NOMO-1 treated with dmso at 0.1 percent for 144 hours (cell line): ENCODE measurements around the gene OCSTAMP.

Experiments used
- DNase-seq: peaks from one replicate; lab custom pipeline; 2025; ENCODE audit not compliant: unreplicated experiment; lab: John Stamatoyannopoulos, UW

Gene OCSTAMP

DNA sequence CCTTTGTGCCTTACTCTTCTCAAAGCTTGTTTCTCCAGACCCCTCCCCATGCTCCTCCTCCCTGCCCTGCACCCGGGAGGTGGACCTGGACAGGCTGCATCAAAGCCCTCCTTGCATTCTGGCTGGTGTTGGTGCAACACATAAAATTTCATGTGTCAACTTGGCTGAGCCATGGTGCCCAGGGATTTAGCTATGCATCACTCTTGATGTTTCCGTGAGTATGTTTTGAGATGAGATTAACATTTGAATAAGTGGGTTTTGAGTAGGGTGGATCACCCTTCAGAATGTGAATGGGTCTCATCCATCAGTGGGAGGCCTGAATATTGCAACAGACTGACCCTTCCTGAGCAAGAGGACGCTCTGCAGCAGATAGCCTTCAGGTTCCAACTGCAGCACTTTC is 4.4 kb upstream of the OCSTAMP start:
- DNase-seq = no peak

DNA sequence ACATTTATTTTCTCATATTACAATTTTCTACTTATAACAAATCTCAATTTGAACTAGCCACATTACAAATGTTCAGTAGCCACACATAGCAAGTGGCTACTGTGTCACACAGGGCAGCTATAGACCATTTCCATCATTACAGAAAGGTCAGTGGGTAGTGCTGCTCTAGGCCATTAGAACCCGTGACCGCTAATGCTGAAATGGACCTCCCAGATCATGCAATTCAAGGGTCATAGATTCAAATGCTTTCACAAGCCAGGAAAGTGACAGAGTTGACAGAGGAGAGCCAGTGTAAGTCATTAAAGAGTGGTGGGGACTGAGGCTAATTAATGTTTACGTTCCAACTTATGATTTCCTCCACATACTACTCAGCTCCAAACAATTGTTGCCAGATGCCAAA is 3.5 kb upstream of the OCSTAMP start:
- DNase-seq = no peak

DNA sequence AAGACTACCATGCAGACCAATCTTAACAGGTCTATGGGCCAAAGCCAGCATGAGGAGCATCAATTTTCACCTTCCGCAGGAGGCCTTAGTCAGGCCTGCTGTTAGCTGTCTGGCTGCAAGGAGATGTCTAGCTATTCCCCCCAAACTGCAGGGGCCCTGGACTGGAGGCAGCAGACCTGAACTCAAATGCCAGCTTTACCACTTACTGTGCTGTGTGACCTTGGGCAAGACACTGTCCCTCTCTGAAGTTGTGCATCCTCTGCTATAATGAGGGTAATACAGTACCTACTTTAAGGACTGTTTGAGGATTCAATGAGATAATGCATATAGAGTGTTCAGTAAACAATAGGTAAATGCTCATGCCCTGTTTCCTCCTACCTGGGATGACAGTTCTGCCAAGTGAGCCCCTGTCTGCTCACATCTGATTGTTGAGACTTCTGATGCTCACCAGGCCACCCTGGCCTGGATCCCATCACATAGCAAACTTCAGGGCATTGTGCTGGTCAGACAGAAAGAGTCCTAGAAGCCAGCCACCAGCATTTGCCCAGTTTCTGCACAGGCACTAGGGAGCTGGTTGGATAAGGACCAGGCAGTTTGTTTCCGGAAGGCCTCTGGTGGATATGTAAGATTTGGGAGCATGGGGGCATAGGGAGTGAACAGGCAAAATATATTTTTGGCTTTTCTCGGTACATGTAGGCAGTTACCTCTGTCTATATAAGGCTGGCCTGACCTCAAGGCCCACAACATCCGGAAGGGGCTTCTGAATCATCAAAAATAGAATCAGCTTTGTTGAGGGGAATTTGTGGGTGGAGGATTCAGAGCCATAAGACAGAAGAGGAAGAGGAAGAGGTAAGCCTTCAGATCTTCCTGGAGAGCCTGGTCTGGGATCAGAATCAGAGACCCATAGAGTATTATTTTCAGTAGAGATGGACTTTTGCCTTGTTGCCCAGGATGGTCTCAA is 2.3 kb upstream of the OCSTAMP start:
- peak; percentile 82 for DNase-seq

DNA sequence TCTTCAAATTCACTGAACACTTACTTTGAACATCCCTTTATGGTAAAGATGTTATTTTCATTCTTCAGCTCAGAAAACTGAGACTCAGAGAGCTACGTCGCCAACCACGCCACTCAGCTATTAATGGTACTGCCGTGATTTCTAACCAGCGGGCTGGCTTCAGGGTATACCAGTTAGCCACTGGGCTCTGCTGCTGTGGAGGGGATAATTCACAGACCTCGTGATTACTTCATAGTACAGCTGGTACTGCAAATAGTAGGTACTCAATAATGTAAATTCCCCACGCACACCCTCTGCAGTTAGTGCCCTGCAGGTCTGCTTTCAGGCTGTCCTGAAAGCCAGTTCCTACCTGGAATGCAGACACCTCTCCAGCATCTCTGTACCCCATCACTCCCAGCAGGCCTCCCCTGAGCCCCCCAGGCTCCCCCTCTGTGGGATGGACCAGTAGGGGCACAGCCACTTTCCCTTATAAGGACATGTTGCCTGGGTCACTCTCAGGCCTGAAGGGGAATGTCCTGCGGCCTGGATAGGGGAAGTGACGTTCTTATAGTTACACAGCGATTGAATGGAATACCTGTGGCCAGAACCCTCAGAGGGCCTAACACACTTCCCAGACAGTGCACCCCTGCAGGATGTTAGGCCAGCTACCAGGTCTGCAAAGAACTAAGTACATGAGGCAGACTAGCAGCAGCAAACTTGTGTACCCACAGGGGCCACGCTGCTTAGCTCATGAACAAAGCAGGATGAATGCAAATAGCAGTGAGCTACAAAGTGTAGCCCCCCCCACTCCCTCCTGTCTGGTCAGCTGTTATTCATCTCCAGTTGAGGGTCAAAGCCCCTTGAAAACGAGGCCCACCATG is 1.3 kb upstream of the OCSTAMP start:
- no peak for DNase-seq

DNA sequence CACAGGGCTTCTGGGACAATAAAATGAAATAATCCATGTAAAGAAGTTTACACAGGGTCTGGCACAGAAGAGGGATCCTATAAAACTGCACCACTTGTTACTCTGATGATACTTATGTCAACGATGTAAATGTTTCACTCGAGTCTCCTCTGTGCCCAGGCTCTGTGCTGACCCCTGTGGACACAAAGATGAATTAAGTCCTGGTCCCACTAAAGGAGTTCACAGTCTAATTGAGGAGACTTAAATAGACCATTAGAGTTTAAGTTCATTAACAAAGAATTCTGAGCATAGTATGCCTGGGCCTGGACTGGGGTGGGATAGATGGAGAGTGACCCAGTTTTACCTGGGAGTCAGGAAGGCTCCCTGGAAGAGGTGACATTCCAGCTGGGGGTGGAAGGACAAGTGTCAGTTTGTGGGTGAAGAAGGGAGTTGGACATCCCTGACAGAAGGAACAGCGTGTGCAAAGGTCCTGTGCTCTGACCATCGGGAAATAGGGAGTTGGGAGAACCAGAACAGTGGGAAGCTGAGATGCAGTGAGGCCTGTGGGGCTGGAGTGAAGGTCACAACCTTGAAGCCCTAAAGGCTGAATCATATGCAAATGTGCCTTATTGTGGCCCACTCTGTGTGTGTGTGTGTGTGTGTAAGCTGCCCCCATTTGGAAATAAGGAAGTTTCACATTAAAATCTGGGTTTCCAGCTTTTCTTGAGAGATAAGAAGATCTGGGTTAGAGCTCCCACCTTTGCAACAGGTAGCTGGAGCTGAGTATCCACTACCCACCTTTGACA is 1.1 kb downstream of the OCSTAMP start:
- DNase-seq = no peak

DNA sequence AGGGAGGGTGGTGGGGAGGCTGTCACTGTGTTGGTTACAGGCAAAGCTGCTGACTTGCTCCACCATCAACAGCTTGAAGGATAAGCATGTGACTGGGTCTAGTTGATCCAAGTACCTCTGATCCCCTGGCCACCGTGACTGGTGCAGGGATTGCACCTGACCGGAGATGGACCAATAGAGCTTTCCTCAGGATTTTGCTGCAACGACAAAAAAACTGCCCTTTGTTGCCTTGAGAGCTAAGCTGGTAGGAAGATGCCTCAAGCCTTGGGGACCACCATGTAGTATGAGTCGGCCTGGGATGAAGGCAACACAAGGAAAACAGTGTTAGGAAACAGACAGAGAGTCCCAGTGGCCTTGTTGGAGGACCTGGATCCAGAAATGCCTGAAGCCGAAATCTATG is 1.8 kb downstream of the OCSTAMP start:
- no peak for DNase-seq

DNA sequence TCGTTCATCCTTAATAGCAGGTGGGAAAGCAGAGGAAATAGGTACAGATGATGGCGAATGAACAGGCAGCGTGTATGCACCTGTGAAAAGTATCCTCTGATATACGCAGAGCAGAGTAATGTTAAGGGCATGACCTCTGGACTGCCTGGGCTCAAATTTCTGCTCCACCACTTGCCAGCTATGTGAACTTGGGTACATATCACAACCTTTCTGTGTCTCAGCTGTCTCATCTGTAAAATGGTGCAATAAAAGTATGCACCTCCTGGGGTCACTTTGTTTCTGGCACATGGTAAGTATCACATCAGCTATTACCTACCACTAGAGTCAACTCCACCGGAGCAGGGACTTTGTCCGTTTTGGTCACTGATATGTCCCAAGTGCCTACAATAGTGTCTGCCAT is 2.5 kb downstream of the OCSTAMP start:
- DNase-seq = no peak

DNA sequence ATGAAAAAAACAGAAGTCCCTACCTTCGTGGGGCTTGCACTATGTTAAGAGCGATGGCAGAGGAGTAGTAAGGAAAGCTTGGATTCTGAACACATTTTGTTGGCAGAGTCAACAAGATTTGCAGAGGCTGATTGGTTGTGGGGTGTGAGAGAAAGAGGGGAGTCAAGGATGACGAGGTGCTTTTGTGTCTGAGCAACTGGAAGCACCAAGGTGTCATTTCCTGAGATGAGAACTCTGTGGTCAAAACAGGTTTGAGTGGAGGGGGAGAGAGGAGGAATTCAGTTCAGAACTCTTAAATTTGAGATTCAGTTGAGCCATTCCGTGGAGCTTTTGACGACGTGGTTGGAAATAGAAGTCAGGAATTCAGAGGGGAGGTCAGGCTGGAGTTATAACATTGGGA is 3.5 kb downstream of the OCSTAMP start:
- DNase-seq = no peak

DNA sequence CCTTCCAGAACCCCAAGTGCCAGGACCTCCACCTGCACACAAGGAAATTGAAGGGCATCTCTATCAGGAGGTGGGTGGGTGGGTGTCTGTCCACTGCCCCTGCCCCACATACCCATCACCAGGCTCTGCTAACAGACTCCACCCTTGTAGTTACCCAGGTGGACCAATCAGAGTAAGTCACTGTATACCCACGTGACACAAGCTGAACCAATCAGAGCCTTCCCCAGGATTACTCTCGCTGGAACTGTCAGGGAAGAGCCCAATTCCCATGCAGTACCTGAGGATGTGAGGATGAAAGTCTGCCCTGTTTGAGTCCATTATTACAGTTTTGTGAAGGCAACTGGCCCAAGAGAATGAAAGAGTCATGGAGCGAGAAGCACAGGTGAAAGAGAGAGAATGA is 4.2 kb downstream of the OCSTAMP start:
- no peak for DNase-seq

DNA sequence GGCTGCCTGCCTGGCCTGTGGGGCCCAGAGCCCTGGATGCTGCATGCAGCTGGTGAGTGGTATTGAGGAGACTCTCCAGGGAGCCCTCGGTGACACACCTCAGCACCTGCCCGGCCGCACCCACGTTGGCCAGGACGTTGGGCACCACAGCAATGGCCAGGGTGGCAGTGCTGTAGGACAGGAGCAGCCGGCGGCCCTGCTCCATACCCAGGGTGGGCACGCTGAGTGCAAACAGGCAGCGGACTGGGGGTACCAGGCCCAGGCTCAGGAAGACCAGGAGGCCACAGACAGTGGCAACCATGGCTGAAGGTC is 4.7 kb downstream of the OCSTAMP start:
- no peak for DNase-seq

DNA sequence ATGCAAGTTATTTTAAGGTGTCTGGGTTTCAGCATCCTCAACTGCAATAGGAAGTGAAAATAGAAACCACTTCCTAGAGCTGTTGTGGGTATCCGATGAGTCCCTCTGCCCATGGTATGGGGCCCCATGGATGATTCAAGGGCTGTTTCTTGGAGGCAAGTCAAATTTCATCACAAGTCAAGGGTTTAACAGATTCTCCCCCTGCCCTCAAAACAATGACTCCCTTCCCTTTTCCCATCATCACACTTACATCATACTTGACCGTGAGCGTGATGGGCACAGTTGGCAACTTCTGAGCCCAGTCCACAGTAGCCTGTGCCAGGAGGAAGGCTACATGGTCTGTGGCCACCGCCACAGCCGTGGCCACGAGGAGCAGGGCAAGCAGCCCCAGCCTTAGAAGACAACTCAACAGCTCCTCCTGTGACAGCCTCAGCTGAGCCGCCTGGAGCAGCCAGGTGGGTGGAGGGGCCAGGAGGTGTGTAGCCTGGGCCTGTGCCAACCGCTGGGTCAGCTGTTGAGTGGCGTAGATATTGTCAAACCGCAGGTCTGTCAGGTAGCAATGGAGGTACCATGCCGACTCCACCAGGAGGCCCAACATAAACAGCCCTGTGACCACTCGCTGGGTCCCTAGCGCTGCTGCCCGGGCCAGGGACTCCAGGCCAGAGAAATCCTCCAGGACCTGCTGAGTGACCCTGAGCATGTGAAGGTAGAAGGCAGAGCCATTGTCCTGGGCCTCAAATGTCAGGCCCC is 5.2 kb downstream of the OCSTAMP start:
- peak; percentile 94 for DNase-seq

DNA sequence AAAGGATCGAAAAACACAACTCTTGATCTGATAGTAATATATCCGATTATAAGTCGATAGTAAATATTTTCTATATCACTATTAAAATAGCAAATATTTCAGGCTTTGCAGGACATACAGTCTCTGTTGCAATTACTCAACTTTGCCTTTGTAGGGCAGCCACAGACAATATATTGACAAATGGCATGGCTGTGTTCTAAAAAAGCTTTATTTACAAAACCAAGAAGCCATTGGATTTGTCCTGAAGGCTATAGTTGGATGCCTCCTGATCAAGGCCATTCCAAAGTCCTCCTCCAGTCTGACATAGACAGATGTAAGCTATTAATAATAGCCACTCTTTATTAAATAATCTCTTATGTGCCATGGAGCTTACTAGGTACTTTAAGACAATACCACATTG is 5.9 kb downstream of the OCSTAMP start:
- no peak for DNase-seq

DNA sequence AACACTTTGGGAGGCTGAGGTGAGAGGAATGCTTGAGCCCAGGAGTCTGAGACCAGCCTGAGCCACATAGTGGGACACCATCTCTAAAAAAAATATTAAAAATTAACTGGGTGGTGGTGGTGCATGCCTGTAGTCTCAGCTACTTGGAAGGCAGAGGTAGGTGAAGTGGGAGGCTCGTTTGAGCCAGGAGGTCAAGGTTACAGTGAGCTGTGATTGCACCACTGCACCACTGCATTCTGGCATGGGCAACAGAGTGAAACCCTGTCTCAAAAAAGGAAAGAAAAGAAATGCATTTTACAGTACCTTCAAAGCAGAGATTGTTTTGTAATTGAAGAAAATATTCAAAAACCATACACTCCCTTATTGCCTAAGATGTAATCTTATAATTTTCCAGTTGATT is 6.5 kb downstream of the OCSTAMP start:
- DNase-seq = no peak

DNA sequence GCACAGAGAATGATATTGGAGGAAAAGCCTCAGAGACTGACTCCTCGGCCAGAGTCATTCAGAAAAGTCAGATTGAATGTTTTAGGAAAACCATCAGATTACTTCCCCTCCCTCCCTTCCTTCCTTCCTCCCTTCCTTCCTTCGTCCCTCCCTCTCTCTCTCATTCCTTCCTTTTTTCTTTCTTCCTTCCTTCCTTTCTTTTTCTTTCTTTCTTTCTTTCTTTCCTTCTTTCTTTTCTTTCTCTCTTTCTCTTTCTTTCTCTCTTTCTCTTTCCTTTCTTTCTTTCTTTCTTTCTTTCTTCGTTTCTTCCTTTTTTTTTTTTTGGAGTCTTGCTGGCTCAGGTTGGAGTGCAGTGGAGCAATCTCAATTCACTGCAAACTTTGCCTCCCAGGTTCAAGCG is 7.4 kb downstream of the OCSTAMP start:
- no peak for DNase-seq

DNA sequence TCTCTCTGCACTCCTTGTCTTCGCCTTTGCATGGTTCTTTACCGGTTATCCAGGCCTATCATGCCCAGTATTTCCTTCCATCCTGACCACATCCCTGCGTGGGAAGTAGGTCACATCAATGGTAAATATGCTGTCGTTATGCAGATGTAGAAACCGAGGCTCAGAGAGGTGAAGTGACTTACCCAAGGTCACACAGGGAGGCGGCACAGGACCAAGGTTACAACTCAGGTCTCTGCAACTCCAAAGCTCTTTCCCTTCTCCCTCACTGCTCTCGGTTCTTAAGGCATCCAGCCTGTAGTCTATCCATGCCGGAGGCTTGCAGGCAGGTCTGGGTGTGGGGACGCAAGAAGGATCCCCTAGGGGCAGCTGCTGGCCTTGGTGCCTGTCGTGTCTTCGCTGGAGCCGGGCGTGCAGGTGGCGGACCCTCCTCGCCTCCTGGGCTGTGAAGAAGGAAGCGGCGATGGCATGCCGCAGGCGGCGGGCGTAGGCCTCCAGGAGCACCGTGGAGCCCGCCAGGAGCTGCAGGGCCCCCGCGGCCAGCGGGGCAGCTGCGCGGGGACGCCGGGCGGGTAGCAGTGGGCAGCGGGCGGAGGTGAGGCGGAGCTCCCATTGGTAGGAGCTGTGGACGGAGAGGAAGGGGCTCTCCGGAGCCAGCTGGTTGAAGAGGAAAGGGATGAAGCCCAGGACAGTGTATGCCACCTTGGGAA is 9.1 kb downstream of the OCSTAMP start:
- no peak for DNase-seq

DNA sequence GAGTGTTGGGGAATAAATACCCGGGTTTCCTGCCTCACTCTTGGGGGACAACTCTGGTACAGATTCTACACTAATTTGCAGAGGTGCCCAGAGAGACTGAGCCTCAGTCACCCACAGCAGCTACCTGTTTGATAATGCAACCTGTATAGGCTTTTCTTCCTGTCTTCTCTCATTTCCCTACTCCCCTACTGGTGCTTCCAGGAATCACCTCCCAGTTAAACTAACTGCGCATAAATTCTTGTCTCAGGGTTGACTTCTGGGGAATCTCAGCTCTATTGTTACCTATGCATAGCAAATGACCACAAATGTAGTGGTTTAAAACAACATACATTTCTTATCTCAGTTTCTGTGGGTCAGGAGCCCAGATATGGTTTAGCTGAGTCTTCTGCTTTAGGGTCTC is 11.3 kb downstream of the OCSTAMP start:
- DNase-seq = no peak

DNA sequence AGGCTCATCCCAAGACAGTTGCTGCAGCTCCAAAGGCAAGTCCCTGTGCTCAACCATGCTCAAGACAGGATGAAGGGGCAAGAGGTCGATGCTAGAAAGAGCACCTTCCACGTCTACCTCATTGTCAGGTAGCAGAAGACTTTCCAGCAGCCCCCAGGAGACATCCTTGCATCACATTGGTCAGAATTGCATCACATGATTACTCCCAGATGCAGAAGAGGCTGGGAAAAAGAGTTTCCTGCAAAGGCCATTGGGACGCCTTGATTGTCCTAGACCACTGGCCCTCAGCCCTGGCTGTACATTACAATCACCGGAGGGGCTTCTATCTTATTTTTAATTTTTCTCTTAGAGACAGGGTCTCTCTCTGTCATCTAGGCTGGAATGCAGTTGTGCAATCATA is 19.8 kb downstream of the OCSTAMP start:
- no peak for DNase-seq

DNA sequence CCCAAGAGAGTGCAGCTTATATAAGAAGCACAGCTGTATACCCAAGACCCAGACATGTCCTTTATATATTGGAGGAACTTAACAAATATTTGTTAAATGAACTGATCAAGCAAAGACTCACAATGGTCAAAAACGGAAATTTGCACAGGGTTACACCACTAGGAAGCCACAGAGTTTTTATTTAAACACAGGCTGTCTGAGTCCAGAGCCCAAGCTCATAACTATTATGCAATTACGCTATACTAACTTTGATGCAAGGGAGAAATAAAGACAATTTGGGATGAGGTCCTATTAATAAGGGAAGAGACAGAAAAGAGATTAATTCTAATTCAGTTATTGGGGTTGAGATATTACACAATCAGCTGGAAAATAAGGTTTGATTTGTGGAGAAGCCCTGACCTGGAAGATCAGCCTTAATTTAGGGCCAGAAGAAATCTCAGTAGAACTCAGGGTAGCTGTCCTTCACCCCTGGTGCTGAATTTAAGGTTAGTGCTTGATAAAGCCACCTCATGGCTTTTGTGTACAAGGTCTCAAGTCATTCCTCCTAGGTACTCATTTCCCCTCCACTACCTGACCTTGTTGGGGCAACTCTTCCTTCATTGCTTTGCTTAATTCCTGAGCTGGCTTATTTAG is 26.6 kb downstream of the OCSTAMP start:
- DNase-seq = peak; percentile 17

DNA sequence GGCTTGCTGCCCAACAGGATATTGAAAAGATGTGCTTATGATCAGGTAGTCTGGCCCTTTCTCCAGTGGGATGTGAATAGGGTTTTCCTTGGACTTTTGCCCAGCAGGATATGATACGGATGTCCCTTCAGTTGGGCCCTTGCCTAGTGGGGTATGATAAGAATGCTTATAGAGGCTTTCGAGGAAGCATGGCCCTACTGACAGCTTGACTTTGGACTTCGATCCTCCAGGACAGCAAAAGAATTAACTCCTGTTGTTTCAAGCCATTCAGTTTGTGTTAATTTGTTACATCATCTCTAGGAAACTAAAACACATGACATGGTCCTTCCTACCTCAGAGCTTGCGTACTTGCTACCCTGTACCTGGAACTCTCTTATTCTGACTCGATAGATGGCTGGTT is 27.3 kb downstream of the OCSTAMP start:
- DNase-seq = no peak
